ENCODE measurements around the gene CCNG2.

The CCNG2 gene

DNA sequence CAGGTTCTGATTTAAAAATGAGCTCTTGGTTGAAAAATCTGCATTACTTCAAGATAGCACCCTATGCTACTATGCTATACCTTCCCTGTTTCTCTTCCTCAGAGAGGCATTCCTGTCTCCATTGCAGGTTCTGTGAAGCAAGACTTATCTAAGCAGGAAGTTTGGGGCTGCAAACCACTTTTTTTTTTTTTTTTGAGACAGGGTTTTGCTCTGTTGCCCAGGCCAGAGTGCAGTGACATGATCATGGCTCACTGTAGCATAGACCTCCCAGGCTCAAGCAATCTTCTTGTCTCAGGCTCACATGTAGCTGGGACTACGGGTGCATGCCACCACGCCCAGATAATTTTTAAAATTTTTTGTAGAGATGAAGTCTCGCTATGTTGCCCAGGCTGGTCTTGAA is 4.0 kb upstream of the CCNG2 start:
- Histone ChIP-seq H4K20me1 (ENCODE audit: insufficient read depth, low read length) (no peaks in the 10 kb centered on the region), H3K9ac (ENCODE audit: low read length) (no peak overlapping the region), H3K79me2 (ENCODE audit: low read length) (peaks cover 4% of the 10 kb centered on the region; the same call in 1 of the 2 replicates), H3K27ac (ENCODE audit: low read length) (no peak overlapping the region), H3K4me1 (ENCODE audit: low read length) (peaks cover 29% of the 10 kb centered on the region), H3K4me3 (ENCODE audit: low read length) (no peak overlapping the region), H3F3A (ENCODE audit: insufficient read depth, low read length) (peaks cover 23% of the 10 kb centered on the region), H3K9me2 (replicated peaks; ENCODE audit: insufficient read depth, low read length) (no peaks in the 10 kb centered on the region), H2AFZ (ENCODE audit: low read length) (no peak overlapping the region), H3K9me3 (replicated peaks; ENCODE audit: insufficient read depth, low read length) (no peaks in the 10 kb centered on the region), H3K36me3 (replicated peaks; ENCODE audit: insufficient read depth, low read length) (no peaks in the 10 kb centered on the region), H3K4me2 (ENCODE audit: low read depth, low read length) (no peak overlapping the region), H3K27me3 (replicated peaks; ENCODE audit: insufficient read depth, low read length) (no peaks in the 10 kb centered on the region)
- TF ChIP-seq, protein P1, sequence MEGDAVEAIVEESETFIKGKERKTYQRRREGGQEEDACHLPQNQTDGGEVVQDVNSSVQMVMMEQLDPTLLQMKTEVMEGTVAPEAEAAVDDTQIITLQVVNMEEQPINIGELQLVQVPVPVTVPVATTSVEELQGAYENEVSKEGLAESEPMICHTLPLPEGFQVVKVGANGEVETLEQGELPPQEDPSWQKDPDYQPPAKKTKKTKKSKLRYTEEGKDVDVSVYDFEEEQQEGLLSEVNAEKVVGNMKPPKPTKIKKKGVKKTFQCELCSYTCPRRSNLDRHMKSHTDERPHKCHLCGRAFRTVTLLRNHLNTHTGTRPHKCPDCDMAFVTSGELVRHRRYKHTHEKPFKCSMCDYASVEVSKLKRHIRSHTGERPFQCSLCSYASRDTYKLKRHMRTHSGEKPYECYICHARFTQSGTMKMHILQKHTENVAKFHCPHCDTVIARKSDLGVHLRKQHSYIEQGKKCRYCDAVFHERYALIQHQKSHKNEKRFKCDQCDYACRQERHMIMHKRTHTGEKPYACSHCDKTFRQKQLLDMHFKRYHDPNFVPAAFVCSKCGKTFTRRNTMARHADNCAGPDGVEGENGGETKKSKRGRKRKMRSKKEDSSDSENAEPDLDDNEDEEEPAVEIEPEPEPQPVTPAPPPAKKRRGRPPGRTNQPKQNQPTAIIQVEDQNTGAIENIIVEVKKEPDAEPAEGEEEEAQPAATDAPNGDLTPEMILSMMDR (IDR thresholded peaks at IDR 0.05; ENCODE audit: low read length): no peak
- TF ChIP-seq EZH2phosphoT487 (IDR thresholded peaks at IDR 0.05; ENCODE audit: low read length) (no peak), EZH2 (optimal IDR thresholded peaks at IDR 0.05; ENCODE audit: low read depth, low read length) (no peak)
- DNase-seq: no peak

DNA sequence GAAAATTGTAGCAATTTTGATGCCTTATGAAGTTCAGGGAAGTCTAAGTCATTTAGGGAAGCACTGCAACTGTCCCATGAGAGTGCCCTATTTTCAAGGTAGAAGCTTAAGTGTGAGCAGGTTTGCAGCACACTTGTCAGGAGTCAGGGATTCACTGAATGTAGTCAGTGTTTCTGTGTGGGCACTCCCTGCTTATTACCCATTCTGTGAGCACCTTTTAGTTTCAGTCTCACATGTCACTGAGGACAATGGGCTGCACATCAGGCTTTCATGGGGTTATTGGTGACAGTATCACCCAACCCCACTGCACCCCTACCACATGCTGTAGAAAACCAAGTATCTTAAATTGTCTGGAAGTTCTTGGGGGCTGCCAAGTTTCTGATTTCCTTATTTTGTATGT is 2.9 kb upstream of the CCNG2 start:
- DNase-seq: peak; percentile 79
- Histone ChIP-seq H3K27me3 (replicated peaks; ENCODE audit: insufficient read depth, low read length) (no peaks in the 10 kb centered on the region), H4K20me1 (ENCODE audit: insufficient read depth, low read length) (no peaks in the 10 kb centered on the region), H3K36me3 (replicated peaks; ENCODE audit: insufficient read depth, low read length) (no peaks in the 10 kb centered on the region), H2AFZ (ENCODE audit: low read length) (no peak overlapping the region), H3K9me2 (replicated peaks; ENCODE audit: insufficient read depth, low read length) (no peaks in the 10 kb centered on the region), H3K4me1 (ENCODE audit: low read length) (peaks cover 29% of the 10 kb centered on the region), H3K79me2 (ENCODE audit: low read length) (peaks cover 4% of the 10 kb centered on the region; the same call in 1 of the 2 replicates), H3K9ac (ENCODE audit: low read length) (no peak overlapping the region; the same call in 1 of the 2 replicates), H3K4me3 (ENCODE audit: low read length) (no peak overlapping the region), H3K4me2 (ENCODE audit: low read depth, low read length) (peak overlapping the region; percentile 89), H3F3A (ENCODE audit: insufficient read depth, low read length) (peaks cover 26% of the 10 kb centered on the region), H3K27ac (ENCODE audit: low read length) (peak overlapping the region; percentile 70; the same call in 1 of the 2 replicates), H3K9me3 (replicated peaks; ENCODE audit: insufficient read depth, low read length) (no peaks in the 10 kb centered on the region)
- TF ChIP-seq, protein P1 (IDR thresholded peaks at IDR 0.05; ENCODE audit: low read length): no peak
- TF ChIP-seq EZH2phosphoT487 (IDR thresholded peaks at IDR 0.05; ENCODE audit: low read length): no peak
- no peak for TF ChIP-seq EZH2 (optimal IDR thresholded peaks at IDR 0.05; ENCODE audit: low read depth, low read length)

GRCh38 chr4:77154761-77155499 is 2.1 kb upstream of the CCNG2 start:
- Histone ChIP-seq H3K9ac (ENCODE audit: low read length) (peak overlapping the region; percentile 51; the same call in 1 of the 2 replicates), H3K9me2 (replicated peaks; ENCODE audit: insufficient read depth, low read length) (no peaks in the 10 kb centered on the region), H3K9me3 (replicated peaks; ENCODE audit: insufficient read depth, low read length) (no peaks in the 10 kb centered on the region), H3K27ac (ENCODE audit: low read length) (peak overlapping the region; percentile 70), H3K36me3 (replicated peaks; ENCODE audit: insufficient read depth, low read length) (no peaks in the 10 kb centered on the region), H3K4me1 (ENCODE audit: low read length) (peaks cover 29% of the 10 kb centered on the region), H4K20me1 (ENCODE audit: insufficient read depth, low read length) (no peaks in the 10 kb centered on the region), H3F3A (ENCODE audit: insufficient read depth, low read length) (peaks cover 26% of the 10 kb centered on the region), H3K79me2 (ENCODE audit: low read length) (peaks cover 4% of the 10 kb centered on the region; the same call in 1 of the 2 replicates), H3K4me3 (ENCODE audit: low read length) (peak overlapping the region; percentile 58; the same call in 1 of the 2 replicates), H3K27me3 (replicated peaks; ENCODE audit: insufficient read depth, low read length) (no peaks in the 10 kb centered on the region), H2AFZ (ENCODE audit: low read length) (peak overlapping the region; percentile 46), H3K4me2 (ENCODE audit: low read depth, low read length) (peak overlapping the region; percentile 89)
- TF ChIP-seq, protein P1 (IDR thresholded peaks at IDR 0.05; ENCODE audit: low read length): no peak
- no peak for TF ChIP-seq EZH2 (optimal IDR thresholded peaks at IDR 0.05; ENCODE audit: low read depth, low read length)
- peak; percentile 15 for DNase-seq
